ENCODE data around the gene ATXN10.
"Not testable (repeated sequence)": the region's sequence is repeated elsewhere in the genome, so short reads cannot be mapped to it uniquely, and the experiment has no call there.

The ATXN10 gene

DNA sequence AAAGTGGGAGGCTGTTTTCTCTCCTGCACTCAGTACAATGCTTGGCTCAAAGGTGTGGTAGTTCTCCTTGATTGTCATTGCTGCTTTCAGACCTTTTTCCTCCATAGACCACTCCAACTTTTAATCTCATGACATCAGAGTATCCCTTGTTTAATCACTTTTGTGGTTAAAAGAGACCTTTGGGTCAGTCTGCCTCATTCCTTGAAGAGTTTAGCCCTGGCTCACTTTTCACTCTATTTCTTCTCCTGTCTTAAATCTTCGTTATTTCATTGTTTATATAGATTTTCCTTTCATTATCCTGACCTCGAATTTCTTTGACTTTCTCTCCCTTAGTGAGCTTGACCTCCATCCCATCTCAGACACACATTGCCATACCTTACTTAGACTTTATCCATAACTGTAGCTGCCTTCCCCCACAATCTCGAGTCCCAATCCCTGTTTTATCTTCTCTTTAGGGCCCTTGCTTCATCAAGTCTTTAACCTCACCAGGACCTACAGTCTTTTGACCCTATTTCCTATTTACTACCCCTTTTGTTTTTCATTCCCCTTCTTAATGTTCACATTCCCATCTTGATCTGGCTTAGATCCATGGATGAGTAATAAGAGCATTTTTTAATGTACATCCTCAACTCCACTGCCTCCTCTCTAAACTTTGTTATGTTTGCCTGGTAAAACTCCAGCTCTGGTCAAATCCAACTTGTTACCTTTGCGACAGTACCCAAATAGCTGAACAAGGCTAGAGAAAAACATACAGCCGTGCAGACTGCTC, 9.5 kb downstream of the ATXN10 start:
- peak; percentile 76 for DNase-seq

GRCh38 chr22:45682064-45682463, 10.4 kb downstream of the ATXN10 start:
- no peak for DNase-seq

DNA sequence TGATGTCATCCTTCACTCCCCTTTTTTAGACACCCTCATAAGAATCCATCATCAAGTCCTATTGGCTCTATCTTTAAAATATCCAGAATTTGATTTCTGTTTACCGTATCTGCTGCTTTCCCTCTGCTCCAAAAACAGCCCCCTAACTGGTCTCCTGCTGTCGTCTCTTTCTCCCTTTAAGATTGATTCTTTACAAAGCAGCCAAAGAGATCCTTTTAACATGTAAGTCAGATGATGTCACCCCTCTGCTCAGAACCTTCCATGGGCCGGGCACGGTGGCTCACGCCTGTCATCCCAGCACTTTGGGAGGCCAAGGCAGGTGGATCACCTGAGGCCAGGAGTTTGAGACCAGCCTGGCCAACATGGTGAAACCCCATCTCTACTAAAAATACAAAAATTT, 11.1 kb downstream of the ATXN10 start:
- DNase-seq: not testable (repeated sequence)

DNA sequence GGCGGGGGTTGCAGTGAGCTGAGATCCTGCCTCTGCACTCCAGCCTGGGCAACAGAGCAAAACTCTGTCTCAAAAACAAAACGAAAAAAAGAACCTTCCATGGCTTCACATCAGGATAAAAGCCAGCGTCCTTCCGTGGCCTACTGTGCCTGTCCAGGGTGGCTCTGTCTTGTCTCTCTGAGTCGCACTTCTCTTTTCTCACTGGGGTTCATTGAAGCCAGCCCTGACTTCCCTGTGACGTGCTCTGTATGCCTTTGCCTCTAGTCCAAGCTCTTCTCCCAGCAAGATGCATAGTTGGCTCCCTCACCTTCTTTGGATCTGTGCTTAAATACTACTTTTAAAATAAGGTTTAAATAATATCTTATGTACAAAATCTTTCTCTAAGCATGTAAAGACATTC, 11.6 kb downstream of the ATXN10 start:
- DNase-seq: no peak

- no peak for DNase-seq
These were observed 12.0 kb downstream of the ATXN10 start for GRCh38 chr22:45683680-45684079.

- peak; percentile 41 for DNase-seq
These were observed 12.5 kb downstream of the ATXN10 start for GRCh38 chr22:45684169-45684568.

DNA sequence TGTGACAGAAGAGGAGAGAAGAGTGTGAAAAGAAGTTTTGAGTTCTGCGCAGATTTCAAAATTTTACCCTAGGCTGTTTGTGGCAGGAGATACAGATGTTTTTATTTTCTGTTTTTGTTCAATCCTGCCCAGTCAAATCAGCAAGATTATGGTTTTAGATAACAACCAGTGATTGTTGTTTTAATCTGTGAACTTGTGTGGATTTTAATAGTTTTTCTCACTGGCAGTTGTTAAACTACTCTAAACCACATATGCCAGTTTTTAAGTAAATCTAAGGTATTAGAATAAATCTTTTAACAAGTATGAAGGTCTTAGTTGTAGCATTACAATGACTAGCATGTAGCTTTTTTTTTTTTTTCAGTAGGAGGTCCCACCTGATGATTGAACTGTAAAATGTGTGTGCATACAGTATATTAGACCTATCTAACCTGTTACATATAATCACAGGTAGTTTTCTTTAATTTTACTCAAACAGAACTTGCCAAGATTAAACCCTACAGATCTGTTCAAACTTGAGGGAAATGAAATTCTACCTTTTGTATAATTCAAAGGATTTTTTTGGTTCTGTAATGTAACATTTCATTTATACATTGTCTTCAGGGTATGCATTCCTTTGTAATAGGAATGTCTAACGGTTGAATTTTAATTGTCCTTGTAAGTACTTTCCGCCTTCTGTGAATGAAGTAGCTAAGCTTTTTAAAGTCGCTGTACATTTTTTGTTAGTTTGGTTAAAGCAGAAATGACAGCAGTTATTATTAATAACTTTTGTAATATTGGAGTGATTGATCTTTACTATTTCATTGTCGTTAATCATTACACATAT, 13.3 kb downstream of the ATXN10 start:
- no peak for DNase-seq

GRCh38 chr22:45686004-45686403, 14.4 kb downstream of the ATXN10 start:
- DNase-seq: no peak

GRCh38 chr22:45686836-45687235, 15.2 kb downstream of the ATXN10 start:
- DNase-seq: peak; percentile 54

GRCh38 chr22:45688600-45689080, 17.0 kb downstream of the ATXN10 start:
- DNase-seq: peak; percentile 91

- DNase-seq: no peak
These were observed 17.6 kb downstream of the ATXN10 start for GRCh38 chr22:45689211-45689610.

DNA sequence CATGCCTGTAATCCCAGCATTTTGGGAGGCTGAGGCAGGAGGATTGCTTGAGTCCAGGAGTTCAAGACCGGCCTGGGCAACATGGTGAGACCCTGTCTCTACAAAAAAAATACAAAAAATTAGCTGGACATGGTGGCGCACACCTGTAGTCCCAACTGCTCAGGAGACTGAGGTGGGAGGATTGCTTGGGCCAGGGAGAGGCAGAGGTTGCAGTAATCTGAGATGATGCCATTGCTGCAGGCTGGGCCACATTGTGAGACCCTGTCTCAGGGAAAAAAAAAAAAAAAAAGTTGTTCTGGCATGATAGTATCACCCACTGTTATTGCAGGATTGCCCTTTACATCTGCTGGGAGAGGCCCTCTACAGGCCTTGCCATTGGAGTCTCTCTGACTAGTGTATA, 18.4 kb downstream of the ATXN10 start:
- no peak for DNase-seq

DNA sequence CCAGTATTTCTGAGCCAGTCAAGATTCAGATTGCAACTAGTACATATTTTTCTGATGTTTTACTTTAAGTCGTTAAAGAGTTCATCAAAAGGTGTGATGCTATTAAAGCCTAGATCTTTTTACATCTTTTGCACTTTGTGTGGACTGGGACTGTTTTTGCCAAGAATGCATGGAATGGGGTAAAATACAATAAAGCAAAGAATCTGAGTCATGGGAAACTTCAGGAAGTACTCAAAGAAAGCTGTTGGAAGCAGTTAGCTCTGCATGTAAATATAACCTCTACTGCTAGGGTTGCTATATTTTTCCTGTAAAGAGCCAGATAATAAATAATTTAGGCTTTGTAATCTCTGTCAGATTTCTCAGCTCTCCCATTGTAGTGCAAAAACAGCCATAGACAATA, 20.9 kb downstream of the ATXN10 start:
- peak; percentile 57 for DNase-seq

DNA sequence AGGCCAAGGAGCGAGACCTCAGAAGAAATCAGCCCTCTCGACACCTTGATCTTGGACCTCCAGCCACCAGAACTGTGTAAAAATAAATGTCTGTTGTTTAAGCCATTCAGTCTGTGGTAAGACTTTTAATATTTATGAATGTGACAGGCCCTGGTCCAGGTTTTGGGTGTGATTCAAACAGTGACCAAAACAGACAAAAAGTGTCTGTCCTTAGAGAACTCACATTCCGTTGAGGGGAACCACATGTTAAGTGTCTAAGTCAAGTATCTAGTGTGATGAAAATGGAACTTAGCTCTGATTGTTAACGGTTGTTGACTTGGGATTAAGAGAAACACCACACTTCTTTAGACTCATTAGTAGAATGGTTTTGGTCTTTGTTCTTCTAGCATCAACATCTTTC, 22.2 kb downstream of the ATXN10 start:
- DNase-seq: no peak

DNA sequence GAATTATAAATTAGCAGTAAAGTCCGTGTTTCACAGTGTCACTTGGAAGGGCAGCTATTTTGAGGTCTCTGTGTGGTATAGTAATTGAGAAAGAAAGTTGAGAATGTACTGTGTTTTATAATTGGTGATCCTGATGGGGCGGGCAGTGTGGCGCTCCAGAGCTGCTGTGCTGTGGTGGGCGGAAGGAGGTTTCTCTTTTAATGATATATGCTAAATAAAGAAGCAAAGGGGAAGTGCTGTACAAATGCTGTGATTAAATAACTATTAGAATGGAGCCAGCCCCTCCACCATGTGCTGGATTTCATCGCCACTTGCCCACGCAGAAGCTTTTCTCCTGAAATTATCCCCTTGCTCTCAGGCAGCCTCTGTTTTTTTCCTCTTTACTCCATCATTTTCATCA, 24.6 kb downstream of the ATXN10 start:
- no peak for DNase-seq

- no peak for DNase-seq
These were observed 26.5 kb downstream of the ATXN10 start for GRCh38 chr22:45698094-45698493.

DNA sequence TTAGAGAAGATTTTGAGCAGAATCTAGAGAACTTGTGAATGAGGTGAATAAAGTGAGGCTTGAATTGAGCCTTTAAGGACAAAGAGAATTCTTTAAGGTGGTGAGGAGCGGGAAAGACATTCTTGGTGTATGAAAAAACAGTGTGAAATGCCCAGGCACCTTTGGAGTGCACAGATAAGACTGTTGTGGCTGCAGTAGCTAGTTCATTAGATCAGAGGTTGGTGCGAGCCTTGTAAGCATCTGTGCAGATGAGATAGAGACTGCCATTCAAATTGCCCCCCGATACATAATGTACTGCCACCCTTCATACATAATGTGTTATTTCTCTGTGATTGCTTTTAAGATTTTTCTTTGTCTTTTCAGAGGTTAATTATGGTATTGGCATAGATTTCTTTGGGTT, 31.3 kb downstream of the ATXN10 start:
- no peak for DNase-seq

GRCh38 chr22:45703758-45704157, 32.1 kb downstream of the ATXN10 start:
- DNase-seq: no peak

GRCh38 chr22:45704648-45705047, 33.0 kb downstream of the ATXN10 start:
- DNase-seq: peak; percentile 45

GRCh38 chr22:45707605-45708004, 36.0 kb downstream of the ATXN10 start:
- DNase-seq: no peak

GRCh38 chr22:45708145-45708544, 36.5 kb downstream of the ATXN10 start:
- no peak for DNase-seq

DNA sequence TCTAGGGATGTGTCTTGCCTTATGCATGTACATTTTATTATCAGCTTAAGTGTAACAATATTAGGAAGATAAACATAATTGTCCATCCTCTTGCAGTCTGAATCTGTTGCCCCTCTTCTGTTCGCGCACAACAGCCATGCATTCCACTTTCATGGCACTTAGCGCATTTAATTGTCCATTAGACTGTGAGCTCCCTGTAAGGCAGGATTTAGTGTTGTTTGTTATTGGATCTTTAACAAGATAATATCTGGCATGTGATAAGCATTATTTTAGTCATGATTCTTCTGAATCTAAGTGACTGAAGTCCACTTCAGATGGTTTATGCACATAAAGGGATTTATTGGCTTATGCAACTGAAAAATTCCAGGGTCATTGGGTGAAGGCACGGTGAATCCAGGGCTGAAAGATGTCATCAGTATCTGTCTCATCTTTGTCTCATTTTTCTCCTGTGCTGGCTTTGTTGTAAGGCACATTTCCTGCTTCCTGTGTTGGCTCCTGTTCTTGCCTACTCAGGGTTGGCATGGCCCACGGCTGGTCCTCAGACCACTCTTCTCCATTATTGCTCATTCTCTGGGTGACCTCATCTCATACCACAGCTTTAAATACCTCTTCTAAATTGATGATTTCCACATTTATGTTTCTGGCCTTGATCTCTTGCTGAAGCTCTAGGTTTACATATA, 37.6 kb downstream of the ATXN10 start:
- DNase-seq: peak; percentile 79

DNA sequence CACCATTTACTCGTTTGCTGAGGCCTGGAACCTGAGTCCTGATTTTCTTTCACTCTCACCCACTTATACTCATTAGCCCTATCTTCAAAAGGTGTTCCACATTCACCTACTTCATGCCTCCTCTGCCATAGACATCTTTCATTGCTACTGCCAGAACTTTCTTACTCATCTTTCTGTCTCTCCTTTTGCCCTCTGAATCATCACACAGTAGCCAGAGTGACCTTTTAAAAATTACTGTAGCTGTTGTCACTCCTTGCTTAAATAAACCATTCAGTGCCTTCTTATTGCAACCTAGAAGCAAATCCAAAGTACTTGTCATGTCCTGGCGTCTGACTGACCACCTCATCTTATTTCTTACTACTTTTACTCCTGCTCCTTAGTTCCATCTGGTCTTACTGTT, 38.2 kb downstream of the ATXN10 start:
- DNase-seq: peak; percentile 41

DNA sequence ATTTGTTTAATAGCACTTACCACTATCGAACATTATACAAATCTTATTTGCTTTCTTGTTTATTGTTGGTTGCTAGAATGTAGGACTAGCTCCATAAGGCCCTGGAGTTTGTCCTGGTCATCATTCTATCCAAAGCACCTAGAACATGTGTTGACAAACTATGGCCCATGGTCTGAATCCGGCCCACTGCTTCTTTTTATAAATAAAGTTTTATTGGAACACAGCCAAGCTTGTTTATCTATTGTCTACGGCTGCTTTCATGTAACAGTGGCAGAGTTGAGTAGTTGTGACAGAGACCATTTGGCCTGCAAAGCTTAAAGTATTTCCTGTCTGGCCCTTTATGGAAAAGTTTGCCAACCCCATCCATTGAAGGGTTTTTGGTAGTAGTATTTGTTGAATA, 38.8 kb downstream of the ATXN10 start:
- no peak for DNase-seq

Data from fibroblast of upper back skin (primary cell).